NCI-H510A treated with DMSO at 0.1 percent for 48 hours (cell line): ENCODE data around the gene PCDHGA5.
"Not testable (repeated sequence)": the region's sequence is repeated elsewhere in the genome, so short reads cannot be mapped to it uniquely, and the experiment has no call there.

Source experiments
- DNase-seq: peaks from one replicate; lab custom pipeline; 2025; lab: John Stamatoyannopoulos, UW

Gene PCDHGA5

DNA sequence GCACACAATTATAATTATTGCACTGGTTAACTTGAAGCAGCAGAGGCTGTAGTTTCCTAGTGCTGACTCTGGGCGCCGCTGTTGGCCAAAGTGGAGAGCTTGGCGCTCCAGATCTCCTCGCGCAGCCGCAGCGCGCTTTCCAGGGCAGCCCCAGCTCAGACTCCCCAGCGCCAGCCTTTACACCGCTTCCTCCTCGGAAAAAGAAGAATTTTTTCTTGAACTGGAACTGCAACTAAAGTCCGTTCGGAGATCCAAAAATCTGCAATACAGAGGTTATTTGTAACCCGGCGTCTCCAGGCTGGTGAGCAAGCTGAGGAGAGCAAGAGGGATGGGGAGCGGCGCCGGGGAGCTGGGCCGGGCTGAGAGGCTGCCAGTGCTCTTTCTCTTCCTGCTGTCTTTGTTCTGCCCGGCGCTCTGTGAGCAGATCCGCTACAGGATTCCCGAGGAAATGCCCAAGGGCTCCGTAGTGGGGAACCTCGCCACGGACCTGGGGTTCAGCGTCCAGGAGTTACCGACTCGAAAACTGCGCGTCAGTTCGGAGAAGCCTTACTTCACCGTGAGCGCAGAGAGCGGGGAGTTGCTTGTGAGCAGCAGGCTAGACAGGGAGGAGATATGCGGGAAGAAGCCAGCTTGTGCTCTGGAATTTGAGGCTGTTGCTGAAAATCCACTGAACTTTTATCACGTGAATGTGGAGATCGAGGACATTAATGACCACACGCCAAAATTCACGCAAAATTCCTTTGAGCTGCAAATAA is 23.8 kb downstream of the PCDHGA5 start, which contains the start of gene PCDHGB4:
PCDHGB4 (plus strand) TSS at position 142 of the 755 bp plus-strand sequence; CDS start at position 329, 187 bp downstream.
- DNase-seq, result not testable (repeated sequence)

DNA sequence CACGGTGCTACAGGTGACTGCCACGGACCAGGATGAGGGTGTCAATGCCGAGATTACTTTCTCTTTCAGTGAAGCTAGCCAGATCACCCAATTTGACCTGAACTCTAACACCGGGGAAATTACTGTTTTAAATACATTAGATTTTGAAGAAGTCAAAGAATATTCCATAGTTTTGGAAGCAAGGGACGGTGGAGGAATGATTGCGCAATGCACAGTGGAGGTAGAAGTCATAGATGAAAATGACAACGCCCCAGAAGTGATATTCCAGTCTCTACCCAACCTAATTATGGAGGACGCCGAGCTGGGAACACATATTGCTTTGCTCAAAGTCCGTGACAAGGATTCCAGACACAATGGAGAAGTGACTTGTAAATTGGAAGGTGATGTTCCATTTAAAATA is 24.7 kb downstream of the PCDHGA5 start:
- no peak for DNase-seq

DNA sequence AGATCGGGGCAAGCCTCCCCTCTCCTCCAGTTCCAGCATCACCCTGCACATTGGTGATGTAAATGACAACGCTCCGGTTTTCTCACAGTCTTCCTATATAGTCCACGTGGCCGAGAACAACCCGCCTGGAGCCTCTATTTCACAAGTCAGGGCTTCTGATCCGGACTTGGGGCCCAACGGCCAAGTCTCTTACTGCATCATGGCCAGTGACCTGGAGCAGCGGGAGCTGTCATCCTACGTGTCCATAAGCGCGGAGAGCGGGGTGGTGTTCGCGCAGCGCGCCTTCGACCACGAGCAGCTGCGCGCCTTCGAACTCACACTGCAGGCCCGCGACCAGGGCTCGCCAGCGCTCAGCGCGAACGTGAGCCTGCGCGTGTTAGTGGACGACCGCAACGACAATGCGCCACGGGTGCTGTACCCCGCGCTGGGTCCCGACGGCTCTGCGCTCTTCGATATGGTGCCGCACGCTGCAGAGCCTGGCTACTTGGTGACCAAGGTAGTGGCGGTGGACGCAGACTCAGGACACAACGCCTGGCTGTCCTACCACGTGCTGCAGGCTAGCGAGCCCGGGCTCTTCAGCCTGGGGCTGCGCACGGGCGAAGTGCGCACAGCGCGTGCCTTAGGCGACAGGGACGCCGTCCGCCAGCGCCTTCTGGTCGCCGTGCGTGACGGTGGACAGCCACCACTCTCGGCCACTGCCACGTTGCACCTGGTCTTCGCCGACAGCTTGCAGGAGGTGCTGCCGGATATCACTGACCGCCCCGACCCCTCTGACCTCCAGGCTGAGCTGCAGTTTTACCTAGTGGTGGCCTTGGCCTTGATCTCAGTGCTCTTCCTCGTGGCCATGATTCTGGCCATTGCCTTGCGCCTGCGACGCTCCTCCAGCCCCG is 25.4 kb downstream of the PCDHGA5 start:
- DNase-seq, result no peak

- no peak for DNase-seq
Observed at GRCh38 chr5:141392429-141393198, 28.7 kb downstream of the PCDHGA5 start, which contains the start of gene PCDHGA8. Gene PCDHGA8 (plus strand): TSS chr5:141392633. CDS start chr5:141392814, 181 bp downstream.

DNA sequence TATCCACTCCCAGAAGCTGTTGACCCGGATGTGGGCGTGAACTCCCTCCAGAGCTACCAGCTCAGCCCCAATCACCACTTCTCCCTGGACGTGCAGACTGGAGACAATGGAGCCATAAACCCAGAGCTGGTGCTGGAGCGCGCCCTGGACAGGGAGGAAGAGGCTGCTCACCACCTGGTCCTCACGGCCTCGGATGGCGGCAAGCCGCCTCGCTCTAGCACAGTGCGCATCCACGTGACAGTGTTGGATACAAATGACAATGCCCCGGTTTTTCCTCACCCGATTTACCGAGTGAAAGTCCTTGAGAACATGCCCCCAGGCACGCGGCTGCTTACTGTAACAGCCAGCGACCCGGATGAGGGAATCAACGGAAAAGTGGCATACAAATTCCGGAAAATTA is 29.3 kb downstream of the PCDHGA5 start:
- no peak for DNase-seq

GRCh38 chr5:141394401-141395187 is 30.6 kb downstream of the PCDHGA5 start:
- not testable (repeated sequence) for DNase-seq

GRCh38 chr5:141397756-141398551 is 34.0 kb downstream of the PCDHGA5 start, which contains the start of gene PCDHGB5:
Gene PCDHGB5 (plus strand): TSS chr5:141397947. CDS start chr5:141398128, 181 bp downstream.
- not testable (repeated sequence) for DNase-seq

GRCh38 chr5:141398608-141399007 is 34.6 kb downstream of the PCDHGA5 start:
- no peak for DNase-seq

DNA sequence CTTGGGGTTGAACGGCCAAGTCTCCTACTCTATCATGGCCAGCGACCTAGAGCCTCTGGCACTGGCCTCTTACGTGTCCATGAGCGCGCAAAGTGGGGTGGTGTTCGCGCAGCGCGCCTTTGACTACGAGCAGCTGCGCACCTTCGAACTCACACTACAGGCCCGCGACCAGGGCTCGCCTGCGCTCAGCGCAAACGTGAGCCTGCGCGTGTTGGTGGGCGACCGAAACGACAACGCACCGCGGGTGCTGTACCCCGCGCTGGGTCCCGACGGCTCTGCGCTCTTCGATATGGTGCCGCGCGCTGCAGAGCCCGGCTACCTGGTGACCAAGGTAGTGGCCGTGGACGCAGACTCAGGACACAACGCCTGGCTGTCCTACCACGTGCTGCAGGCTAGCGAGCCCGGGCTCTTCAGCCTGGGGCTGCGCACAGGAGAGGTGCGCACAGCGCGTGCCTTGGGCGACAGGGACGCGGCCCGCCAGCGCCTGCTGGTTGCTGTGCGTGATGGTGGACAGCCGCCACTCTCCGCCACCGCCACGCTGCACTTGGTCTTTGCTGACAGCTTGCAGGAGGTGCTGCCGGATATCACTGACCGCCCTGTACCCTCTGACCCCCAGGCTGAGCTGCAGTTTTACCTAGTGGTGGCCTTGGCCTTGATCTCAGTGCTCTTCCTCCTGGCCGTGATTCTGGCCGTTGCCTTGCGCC is 35.7 kb downstream of the PCDHGA5 start:
- DNase-seq, result no peak

GRCh38 chr5:141402553-141403243 is 38.7 kb downstream of the PCDHGA5 start, which contains the start of gene PCDHGA9:
Gene PCDHGA9 (plus strand): TSS chr5:141402778. CDS start chr5:141402953, 175 bp downstream.
- DNase-seq, result peak; percentile 6

GRCh38 chr5:141403387-141403786 is 39.4 kb downstream of the PCDHGA5 start:
- DNase-seq, result no peak

DNA sequence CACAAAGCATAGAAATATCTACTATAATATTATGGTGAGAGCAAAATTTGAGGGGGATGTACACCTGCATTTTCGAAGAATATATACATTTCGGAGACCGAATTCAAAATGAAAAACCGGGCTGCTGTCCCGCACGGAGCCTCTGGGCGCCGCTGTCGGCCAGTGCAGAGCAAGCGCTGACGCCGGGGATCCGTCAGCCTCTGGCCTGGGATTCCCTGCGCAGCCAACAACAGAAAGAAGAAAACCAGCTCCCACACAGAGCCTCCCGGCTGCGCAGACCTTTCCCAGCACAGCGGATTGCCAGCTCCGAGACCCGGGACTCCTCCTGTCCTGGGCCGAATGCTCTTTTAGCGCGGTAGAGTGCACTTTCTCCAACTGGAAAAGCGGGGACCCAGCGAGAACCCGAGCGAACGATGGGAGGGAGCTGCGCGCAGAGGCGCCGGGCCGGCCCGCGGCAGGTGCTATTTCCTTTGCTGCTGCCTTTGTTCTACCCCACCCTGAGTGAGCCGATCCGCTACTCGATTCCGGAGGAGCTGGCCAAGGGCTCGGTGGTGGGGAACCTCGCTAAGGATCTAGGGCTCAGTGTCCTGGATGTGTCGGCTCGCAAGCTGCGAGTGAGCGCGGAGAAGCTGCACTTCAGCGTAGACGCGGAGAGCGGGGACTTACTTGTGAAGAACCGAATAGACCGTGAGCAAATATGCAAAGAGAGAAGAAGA is 44.0 kb downstream of the PCDHGA5 start, which contains the start of gene PCDHGB6:
PCDHGB6 (plus strand) TSS at position 232 of the 716 bp plus-strand sequence; CDS start at position 414, 182 bp downstream.
- DNase-seq, result not testable (repeated sequence)

DNA sequence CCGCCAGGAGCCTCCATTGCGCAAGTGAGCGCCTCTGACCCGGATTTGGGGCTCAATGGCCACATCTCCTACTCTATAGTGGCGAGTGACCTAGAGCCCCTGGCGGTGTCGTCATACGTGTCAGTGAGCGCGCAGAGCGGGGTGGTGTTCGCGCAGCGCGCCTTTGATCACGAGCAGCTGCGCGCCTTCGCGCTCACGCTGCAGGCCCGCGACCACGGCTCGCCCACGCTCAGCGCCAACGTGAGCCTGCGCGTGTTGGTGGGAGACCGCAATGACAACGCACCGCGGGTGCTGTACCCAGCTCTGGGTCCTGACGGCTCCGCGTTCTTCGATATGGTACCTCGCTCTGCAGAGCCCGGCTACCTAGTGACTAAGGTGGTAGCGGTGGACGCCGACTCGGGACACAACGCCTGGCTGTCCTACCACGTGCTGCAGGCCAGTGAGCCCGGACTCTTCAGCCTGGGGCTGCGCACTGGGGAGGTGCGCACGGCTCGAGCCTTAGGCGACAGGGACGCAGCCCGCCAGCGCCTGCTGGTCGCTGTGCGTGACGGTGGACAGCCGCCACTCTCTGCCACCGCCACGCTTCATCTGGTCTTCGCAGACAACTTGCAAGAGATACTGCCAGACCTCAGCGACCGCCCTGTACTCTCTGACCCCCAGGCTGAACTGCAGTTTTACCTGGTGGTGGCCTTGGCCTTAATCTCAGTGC is 45.8 kb downstream of the PCDHGA5 start:
- no peak for DNase-seq

- no peak for DNase-seq
Observed at GRCh38 chr5:141411575-141411974, 47.6 kb downstream of the PCDHGA5 start.

DNA sequence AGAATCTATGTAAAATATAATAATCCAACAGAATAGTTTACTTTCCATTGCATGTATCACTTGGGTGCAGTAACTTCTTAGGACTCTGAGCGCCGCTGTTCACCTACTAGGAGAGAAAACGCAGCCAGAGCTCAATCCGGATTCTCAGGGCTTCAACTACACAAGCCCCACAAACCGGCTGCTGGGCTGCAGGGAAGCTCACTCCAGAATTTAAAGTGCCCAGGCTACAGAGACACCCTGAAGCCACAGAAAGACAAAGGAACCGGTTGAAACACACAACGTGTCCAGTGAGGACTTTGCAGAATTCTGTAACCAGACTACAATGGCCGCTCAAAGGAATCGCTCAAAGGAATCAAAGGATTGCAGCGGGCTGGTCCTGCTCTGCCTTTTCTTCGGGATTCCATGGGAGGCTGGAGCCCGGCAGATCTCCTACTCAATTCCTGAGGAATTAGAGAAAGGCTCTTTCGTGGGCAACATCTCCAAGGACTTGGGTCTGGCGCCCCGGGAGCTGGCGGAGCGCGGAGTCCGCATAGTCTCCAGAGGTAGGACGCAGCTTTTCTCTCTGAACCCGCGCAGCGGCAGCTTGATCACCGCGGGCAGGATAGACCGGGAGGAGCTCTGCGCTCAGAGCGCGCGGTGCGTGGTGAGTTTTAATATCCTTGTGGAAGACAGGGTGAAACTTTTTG is 49.0 kb downstream of the PCDHGA5 start, which contains the start of gene PCDHGA10:
PCDHGA10 (plus strand) TSS at position 134 of the 686 bp plus-strand sequence; CDS start at position 323, 189 bp downstream.
- peak; percentile 7 for DNase-seq

GRCh38 chr5:141413540-141414069 is 49.6 kb downstream of the PCDHGA5 start:
- no peak for DNase-seq
